GM20000 (cell line): ENCODE measurements around the gene ABCA13.

Experiments
- DNase-seq: peaks from one replicate; pipeline ENCODE4 v3.0.0; 2012; ENCODE audit warnings: low spot score
- CTCF ChIP-seq: IDR thresholded peaks from 2 replicates; pipeline ENCODE4 v1.5.1; 2012; ENCODE audit warnings: mild to moderate bottlenecking, control low read depth; ENCODE audit errors: extremely low read depth, missing control alignments

ABCA13 gene

GRCh38 chr7:48511080-48511479 lies 339.8 kb downstream of the ABCA13 start:
- TF ChIP-seq CTCF, result no peak
- DNase-seq, result no peak

GRCh38 chr7:48512892-48513291 lies 341.6 kb downstream of the ABCA13 start:
- no peak for TF ChIP-seq CTCF
- DNase-seq, result no peak

GRCh38 chr7:48515171-48515570 lies 343.9 kb downstream of the ABCA13 start:
- no peak for DNase-seq
- TF ChIP-seq CTCF, result no peak

GRCh38 chr7:48518092-48518491 lies 346.8 kb downstream of the ABCA13 start:
- no peak for TF ChIP-seq CTCF
- DNase-seq, result no peak

GRCh38 chr7:48522692-48523091 lies 351.4 kb downstream of the ABCA13 start:
- no peak for TF ChIP-seq CTCF
- DNase-seq, result no peak

- no peak for TF ChIP-seq CTCF
- no peak for DNase-seq
These were observed 354.8 kb downstream of the ABCA13 start for GRCh38 chr7:48525736-48526732.

GRCh38 chr7:48528646-48529045 lies 357.4 kb downstream of the ABCA13 start:
- TF ChIP-seq CTCF, result no peak
- no peak for DNase-seq
